ENCODE data around the gene PTPA.

DNA sequence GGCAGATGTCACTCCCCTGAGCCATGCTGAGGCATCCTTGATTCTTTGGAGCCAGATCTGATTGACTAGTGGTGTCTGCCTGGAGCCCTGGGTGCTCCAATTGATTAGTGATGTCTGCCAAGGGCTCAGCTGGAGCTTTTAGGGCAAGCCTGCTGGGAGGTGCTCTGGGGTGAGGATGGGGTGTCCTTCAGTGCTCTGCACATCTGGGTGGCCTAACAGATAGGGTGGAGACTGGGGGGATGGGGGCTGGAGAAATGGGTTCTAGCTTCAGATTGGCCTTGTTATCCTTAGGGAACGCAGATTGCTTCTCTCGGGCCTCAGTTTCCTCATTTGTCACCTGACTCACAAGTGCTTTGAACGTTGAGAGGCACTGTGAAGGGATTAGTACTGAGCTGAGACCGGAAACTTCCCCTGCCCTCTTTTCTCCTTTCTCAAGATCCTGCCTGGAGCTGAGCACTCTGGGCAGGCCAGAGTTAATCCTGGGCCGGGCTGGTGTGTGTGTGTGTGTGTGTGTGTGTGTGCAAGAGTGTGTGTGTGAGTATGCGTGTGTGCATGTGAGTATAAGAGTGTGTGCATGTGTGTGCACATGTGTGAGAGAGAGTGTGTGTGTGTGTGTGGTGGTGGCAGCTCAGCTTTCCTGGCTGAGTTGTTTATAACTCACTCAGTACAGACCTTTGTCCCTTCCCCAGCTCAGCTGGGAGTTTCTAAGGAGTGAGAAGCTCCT is 72.4 kb downstream of the PTPA start:
- TF ChIP-seq SREBF2 (CRISPR knock-in tag; IDR thresholded peaks at IDR 0.05) (no peak), CTCF (IDR thresholded peaks at IDR 0.05 in 2 of 3, conservative IDR thresholded peaks at IDR 0.05 in 1 of 3; ENCODE audit: insufficient read depth in 2 of 3, low read depth in 1 of 3, low read length in 3 of 3) (no peak), SMAD1 (IDR thresholded peaks at IDR 0.05; ENCODE audit: low read depth, low read length, partially characterized antibody) (no peak), JUNB (CRISPR knock-in tag; conservative IDR thresholded peaks at IDR 0.05) (no peak), POLR2AphosphoS5 (IDR thresholded peaks at IDR 0.05; ENCODE audit: control insufficient read depth, insufficient read depth, low read depth, low read length) (no peak), YY1 (IDR thresholded peaks at IDR 0.05; ENCODE audit: borderline replicate concordance in 1 of 3, control insufficient read depth in 1 of 3, extremely low read depth in 1 of 3, insufficient read depth in 3 of 3, insufficient read length in 1 of 3, insufficient replicate concordance in 2 of 3, low read depth in 1 of 3, low read length in 2 of 3) (no peak), ZBED1 (IDR thresholded peaks at IDR 0.05) (no peak), EGR1 (conservative IDR thresholded peaks at IDR 0.05) (no peak), BRCA1 (IDR thresholded peaks at IDR 0.05) (no peak), BRCA1 (CRISPR knock-in tag; IDR thresholded peaks at IDR 0.05) (no peak), NR3C1 (CRISPR knock-in tag; IDR thresholded peaks at IDR 0.05) (no peak), RBBP5 (IDR thresholded peaks at IDR 0.05; ENCODE audit: borderline replicate concordance, insufficient read depth, low read length, poor library complexity, severe bottlenecking) (no peak), ZNF253 (CRISPR knock-in tag; conservative IDR thresholded peaks at IDR 0.05) (no peak), MYNN (IDR thresholded peaks at IDR 0.05) (no peak), MYNN (CRISPR knock-in tag; IDR thresholded peaks at IDR 0.05) (no peak), ETV5 (CRISPR knock-in tag; IDR thresholded peaks at IDR 0.05; ENCODE audit: low read depth) (no peak)
